Endothelial cell of umbilical vein (primary cell): ENCODE results near the gene VIT.
"Not testable (repeated sequence)": the region's sequence is repeated elsewhere in the genome, so short reads cannot be mapped to it uniquely, and the experiment has no call there.

Source experiments
- CTCF ChIP-seq, 2 donors: IDR thresholded peaks; 1 replicate in 1 of 2; 2 replicates in 1 of 2; pipeline ENCODE4 v1.5.1; 2011; ENCODE audit warnings: low read length in 2 of 2, mild to moderate bottlenecking in 2 of 2, moderate library complexity in 2 of 2, control low read depth in 1 of 2, inconsistent platforms in 1 of 2, low read depth in 1 of 2; ENCODE audit not compliant: insufficient read depth in 1 of 2; ENCODE audit errors: extremely low read depth in 1 of 2
- EZH2 ChIP-seq: IDR thresholded peaks from 2 replicates; pipeline ENCODE4 v1.6.1; 2012; ENCODE audit warnings: borderline replicate concordance, low read depth, mild to moderate bottlenecking, moderate library complexity, low read length, inconsistent platforms; ENCODE audit not compliant: severe bottlenecking
- FOS ChIP-seq: IDR thresholded peaks from 2 replicates; pipeline ENCODE4 v1.6.1; 2011; ENCODE audit warnings: mild to moderate bottlenecking, low read length, moderate library complexity, borderline replicate concordance; ENCODE audit not compliant: insufficient read depth
- GATA2 ChIP-seq: IDR thresholded peaks from 2 replicates; pipeline ENCODE4 v1.7.0; 2011; ENCODE audit warnings: low read depth, mild to moderate bottlenecking, moderate library complexity, mixed read lengths, low read length; ENCODE audit not compliant: insufficient read length, insufficient read depth
- JUN ChIP-seq: IDR thresholded peaks from 2 replicates; pipeline ENCODE4 v1.6.1; 2011; ENCODE audit warnings: borderline replicate concordance, low read depth; ENCODE audit not compliant: insufficient read length, insufficient read depth
- MAX ChIP-seq: IDR thresholded peaks from 2 replicates; pipeline ENCODE4 v1.6.1; 2011; ENCODE audit not compliant: insufficient read depth, insufficient read length
- MYC ChIP-seq: IDR thresholded peaks from one replicate; pipeline ENCODE4 v1.6.1; 2011; ENCODE audit warnings: mild to moderate bottlenecking, low read depth, low read length
- POLR2A ChIP-seq: IDR thresholded peaks from 2 replicates; pipeline ENCODE4 v1.6.1; 2012; ENCODE audit warnings: low read depth, mild to moderate bottlenecking, control low read depth, low read length
- POLR2AphosphoS5 ChIP-seq: IDR thresholded peaks from 2 replicates; pipeline ENCODE4 v1.6.1; 2012; ENCODE audit warnings: low read depth, mild to moderate bottlenecking, control low read depth, low read length, moderate library complexity; ENCODE audit not compliant: insufficient read depth

GRCh38 chr2:36689013-36689412 is 7.5 kb upstream of the VIT start:
- TF ChIP-seq POLR2A; CTCF (IDR thresholded peaks at IDR 0.05; ENCODE audit: extremely low read depth in 1 of 2, insufficient read depth in 1 of 2, low read depth in 1 of 2, low read length in 2 of 2); EZH2; GATA2; MAX; JUN; MYC; POLR2AphosphoS5; FOS: not testable (repeated sequence)
